H1 (cell line): ENCODE measurements around the gene VPS54.

Source experiments
- CBX5 ChIP-seq: fragments of 300-800, 300-1000 bp; sonication (generic); IDR thresholded peaks from 2 replicates; pipeline ENCODE4 v1.7.1; 2016; ENCODE audit warnings: antibody characterized with exemption, low read length, low read depth
- CTCF ChIP-seq, 3 experiments: IDR thresholded peaks; 1 replicate in 2 of 3; 2 replicates in 1 of 3; pipeline versions ENCODE4 v1.5.1 to v1.6.1; 2011; ENCODE audit warnings: low read length in 3 of 3, mild to moderate bottlenecking in 3 of 3, inconsistent platforms in 2 of 3, low read depth in 1 of 3, moderate library complexity in 1 of 3; ENCODE audit not compliant: insufficient read depth in 1 of 3; ENCODE audit errors: control extremely low read depth in 1 of 3
- POLR2AphosphoS5 ChIP-seq: IDR thresholded peaks from 2 replicates; pipeline ENCODE4 v1.6.1; 2011; ENCODE audit warnings: low read depth, low read length
- RAD21 ChIP-seq, 2 experiments: IDR thresholded peaks in 1 of 2; conservative IDR thresholded peaks in 1 of 2; 2 replicates each; pipeline ENCODE4 v1.6.1; 2011; ENCODE audit warnings: low read depth in 2 of 2, low read length in 2 of 2, improper control_type of control experiment in 1 of 2, inconsistent platforms in 1 of 2, mild to moderate bottlenecking in 1 of 2, moderate library complexity in 1 of 2
- RFX5 ChIP-seq: IDR thresholded peaks from 2 replicates; pipeline ENCODE4 v1.6.1; 2011; ENCODE audit warnings: low read depth, low read length, improper control_type of control experiment, borderline replicate concordance
- SIN3A ChIP-seq, 2 experiments: IDR thresholded peaks in 1 of 2; conservative IDR thresholded peaks in 1 of 2; 2 replicates each; pipeline ENCODE4 v1.6.1; 2011 to 2012; ENCODE audit warnings: low read length in 2 of 2, improper control_type of control experiment in 1 of 2, low read depth in 1 of 2, mild to moderate bottlenecking in 1 of 2
- SP2 ChIP-seq: IDR thresholded peaks from 2 replicates; pipeline ENCODE4 v1.6.1; 2012; ENCODE audit warnings: mild to moderate bottlenecking, low read length, inconsistent platforms
- USF2 ChIP-seq: IDR thresholded peaks from 2 replicates; pipeline ENCODE4 v1.6.1; 2011; ENCODE audit warnings: low read length, improper control_type of control experiment
- ZNF274 ChIP-seq: IDR thresholded peaks from 2 replicates; pipeline ENCODE4 v1.7.0; 2012; ENCODE audit warnings: low read length, borderline replicate concordance; ENCODE audit errors: extremely low read depth

GRCh38 chr2:63862806-63863205 lies 156.4 kb downstream of the VPS54 start:
- no peak for TF ChIP-seq POLR2AphosphoS5
- TF ChIP-seq SP2: no peak
- no peak for TF ChIP-seq ZNF274
- TF ChIP-seq CTCF (IDR thresholded peaks at IDR 0.05; ENCODE audit: control extremely low read depth in 1 of 3, insufficient read depth in 1 of 3, low read depth in 1 of 3, low read length in 3 of 3): no peak
- TF ChIP-seq SIN3A (conservative IDR thresholded peaks at IDR 0.05 in 1 of 2, IDR thresholded peaks at IDR 0.05 in 1 of 2; ENCODE audit: low read depth in 1 of 2, low read length in 2 of 2): no peak
- no peak for TF ChIP-seq CBX5
- no peak for TF ChIP-seq USF2
- TF ChIP-seq RFX5: no peak
- TF ChIP-seq RAD21 (IDR thresholded peaks at IDR 0.05 in 1 of 2, conservative IDR thresholded peaks at IDR 0.05 in 1 of 2; ENCODE audit: low read depth in 2 of 2, low read length in 2 of 2): no peak
